GM13976 (cell line): Measurements from ENCODE around the gene AKAP8L.

Source experiments
- DNase-seq: peaks from one replicate; pipeline ENCODE4 v3.0.0; 2012; ENCODE audit warnings: low spot score
- in situ Hi-C: fragments of 300-500 bp; cut with MboI; formaldehyde crosslinking; loops from one replicate; pipeline ENCODE4 v1.12.0; 2022; ENCODE audit warnings: low sequenced_read_pairs, mixed read lengths, inconsistent platforms; ENCODE audit not compliant: unreplicated experiment
- TF ChIP-seq, protein P1 (sequence below): IDR thresholded peaks from 2 replicates; pipeline ENCODE4 v1.5.1; 2012; ENCODE audit warnings: borderline replicate concordance, mild to moderate bottlenecking; ENCODE audit not compliant: insufficient read depth; ENCODE audit errors: extremely low read depth, missing control alignments, control extremely low read depth

AKAP8L gene, protein sequence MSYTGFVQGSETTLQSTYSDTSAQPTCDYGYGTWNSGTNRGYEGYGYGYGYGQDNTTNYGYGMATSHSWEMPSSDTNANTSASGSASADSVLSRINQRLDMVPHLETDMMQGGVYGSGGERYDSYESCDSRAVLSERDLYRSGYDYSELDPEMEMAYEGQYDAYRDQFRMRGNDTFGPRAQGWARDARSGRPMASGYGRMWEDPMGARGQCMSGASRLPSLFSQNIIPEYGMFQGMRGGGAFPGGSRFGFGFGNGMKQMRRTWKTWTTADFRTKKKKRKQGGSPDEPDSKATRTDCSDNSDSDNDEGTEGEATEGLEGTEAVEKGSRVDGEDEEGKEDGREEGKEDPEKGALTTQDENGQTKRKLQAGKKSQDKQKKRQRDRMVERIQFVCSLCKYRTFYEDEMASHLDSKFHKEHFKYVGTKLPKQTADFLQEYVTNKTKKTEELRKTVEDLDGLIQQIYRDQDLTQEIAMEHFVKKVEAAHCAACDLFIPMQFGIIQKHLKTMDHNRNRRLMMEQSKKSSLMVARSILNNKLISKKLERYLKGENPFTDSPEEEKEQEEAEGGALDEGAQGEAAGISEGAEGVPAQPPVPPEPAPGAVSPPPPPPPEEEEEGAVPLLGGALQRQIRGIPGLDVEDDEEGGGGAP

DNA sequence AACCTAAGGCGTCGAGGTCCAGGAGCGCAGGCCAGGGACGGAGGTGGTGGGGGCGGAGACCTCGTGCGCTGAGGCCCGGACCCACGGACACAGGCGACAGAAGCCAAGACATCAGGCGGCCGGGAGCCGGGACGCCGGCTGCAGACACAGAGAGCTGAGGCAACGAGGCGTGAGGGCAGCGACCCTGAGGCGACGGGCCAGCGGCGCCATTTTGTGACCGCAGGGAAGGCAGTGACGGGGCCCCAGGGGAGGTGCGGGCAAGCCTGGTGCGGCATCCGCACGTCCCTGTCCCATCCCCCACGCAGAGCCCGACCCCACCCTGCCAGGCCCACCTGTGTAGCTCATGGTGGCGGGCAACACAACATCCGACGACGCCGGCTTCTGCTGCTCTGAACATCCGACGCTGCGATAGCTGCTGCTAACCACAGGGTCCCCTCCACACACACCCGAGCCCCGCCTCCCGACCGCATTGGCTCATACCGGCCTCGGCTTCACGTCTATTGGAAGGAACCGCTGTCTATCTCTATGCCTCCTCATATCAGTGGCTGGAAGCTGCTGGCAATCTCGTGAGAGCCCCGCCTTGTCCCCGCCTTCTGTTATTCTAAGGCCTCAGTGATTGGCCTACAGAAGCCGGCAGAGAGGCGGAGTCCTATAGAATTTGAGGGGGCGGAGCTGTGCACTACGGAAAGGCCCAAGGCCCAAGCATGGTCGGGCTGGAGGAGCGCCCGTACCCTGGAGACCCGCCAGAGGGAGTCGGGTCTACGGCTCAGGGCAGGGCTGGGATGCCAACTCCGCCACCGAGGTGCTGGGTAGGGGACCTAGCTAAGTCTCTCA is at the start of gene AKAP8L:
Gene AKAP8L, minus strand, starts transcription at position 410 of the 834 bp plus-strand sequence. Its CDS starts 65 bp downstream, at position 345.
- peak; percentile 100 for DNase-seq
- TF ChIP-seq, protein P1, sequence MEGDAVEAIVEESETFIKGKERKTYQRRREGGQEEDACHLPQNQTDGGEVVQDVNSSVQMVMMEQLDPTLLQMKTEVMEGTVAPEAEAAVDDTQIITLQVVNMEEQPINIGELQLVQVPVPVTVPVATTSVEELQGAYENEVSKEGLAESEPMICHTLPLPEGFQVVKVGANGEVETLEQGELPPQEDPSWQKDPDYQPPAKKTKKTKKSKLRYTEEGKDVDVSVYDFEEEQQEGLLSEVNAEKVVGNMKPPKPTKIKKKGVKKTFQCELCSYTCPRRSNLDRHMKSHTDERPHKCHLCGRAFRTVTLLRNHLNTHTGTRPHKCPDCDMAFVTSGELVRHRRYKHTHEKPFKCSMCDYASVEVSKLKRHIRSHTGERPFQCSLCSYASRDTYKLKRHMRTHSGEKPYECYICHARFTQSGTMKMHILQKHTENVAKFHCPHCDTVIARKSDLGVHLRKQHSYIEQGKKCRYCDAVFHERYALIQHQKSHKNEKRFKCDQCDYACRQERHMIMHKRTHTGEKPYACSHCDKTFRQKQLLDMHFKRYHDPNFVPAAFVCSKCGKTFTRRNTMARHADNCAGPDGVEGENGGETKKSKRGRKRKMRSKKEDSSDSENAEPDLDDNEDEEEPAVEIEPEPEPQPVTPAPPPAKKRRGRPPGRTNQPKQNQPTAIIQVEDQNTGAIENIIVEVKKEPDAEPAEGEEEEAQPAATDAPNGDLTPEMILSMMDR, result peak; percentile 77
- in situ Hi-C loops, result no loop called here

DNA sequence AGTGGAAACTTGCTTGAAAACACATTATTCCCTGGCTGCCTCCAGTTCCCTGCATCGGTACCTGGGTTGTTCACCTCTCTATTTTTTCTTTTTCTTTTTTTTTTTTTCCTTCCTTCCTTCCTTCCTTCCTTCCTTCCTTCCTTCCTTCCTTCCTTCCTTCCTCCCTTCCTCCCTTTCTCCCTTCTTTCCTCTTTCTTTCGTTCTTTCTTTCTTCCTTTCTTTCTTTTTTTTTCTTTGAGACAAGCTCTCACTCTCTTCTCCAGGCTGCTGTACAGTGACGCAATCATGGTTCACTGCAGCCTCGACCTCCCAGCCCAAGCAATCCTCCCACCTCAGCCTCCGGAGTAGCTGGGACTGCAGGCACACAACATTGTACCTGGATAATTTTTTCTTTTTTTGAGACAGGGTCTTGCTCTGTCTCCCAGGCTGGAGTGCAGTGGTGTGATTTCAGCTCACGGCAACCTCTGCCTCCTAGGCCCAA is 49.0 kb upstream of the AKAP8L start:
- no peak for DNase-seq
- TF ChIP-seq, protein P1, result no peak
- in situ Hi-C loops, result no loop called here

DNA sequence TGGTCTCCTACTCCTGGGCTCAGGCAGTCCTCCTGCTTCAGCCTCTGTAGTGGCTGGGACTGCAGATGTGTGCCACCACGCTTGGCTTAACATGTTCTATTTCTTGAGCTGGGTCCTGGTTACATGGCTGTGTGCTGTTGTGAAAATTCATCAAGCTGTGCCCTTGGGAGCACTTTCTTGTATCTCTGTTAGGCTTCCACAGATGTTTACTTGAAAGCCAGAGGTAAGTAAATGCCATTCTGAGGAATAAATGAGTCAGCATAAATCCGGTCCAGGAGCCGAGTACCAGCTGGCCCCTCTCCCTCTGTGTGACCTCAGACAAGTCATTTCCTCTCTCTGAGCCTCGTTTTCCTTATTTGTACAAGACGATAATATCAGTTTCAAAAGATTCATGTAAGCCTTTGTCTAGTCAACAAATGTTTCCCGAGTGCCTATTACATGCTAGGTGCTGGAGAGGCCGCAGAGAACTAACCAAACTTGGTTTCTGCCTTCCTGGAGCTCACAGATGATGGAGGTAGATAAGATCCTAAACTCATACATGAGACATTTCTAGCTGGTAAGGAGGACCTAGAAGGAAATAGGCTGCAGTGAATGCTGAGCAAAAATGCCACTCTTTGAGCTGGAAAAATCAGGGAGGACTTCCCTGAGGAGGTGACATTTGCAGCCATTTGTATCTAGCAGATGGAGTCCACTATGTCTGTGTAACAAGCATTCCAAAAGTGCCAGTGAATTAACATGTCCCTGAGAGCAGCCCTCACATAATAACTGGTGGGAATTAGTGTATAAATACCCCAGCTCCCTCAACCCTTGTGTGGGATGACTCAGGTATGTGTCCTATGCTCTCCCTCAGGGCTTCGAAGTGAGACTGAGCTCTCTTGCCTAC is 48.3 kb upstream of the AKAP8L start:
- in situ Hi-C loops, result no loop called here
- peak; percentile 59 for DNase-seq
- TF ChIP-seq, protein P1, result no peak

DNA sequence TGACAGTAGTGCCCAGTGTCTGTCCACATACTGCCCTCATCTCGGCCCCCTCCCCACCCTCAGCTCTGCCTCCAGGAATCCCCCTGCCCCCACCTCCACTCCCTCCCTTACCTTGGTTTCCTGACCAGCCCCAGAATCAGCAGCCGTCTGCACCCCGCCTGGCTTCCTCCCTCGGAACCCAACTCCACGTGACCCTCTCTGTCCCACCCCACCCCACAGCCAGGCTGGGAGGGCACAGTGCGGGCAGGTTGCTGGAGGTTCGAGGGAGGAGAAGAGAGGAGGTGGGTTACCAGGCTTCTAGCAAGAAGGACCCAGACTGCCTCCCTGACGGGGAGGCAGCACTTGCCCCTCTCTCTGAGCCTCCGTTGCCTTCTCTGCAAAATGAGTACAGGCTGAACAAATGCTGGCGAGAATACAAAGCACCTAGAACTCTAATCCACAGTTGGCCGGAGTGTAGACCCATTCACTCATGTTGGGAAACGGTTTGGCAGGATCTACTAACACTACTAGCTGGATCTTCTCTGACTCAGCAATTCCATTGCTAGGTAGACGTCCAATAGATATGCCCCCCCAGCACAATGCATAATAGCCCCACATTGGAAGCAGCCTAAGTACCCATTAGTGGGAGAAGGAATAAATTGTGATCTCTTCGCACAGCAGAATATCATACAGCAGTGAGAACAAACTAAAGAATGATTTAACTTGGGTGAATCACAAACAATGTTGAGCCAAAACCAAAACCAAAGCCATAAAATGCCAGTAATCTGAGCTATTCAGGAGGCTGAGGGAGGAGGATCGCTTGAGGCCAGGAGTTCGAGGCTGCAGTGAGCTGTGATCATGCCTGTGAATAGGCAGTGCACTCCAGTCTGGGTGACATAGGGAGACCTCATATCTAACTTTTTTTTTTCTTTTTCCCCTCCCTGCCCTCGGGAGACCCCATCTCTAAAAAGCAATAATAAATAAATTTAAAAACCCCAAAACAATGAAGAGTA is 45.9 kb upstream of the AKAP8L start, which contains the start of gene RASAL3:
Gene RASAL3, minus strand, starts transcription at position 151 of the 992 bp plus-strand sequence. CDS start 186 bp downstream, outside the sequence.
- DNase-seq, result peak; percentile 75
- TF ChIP-seq, protein P1, result no peak
- in situ Hi-C loops, result no loop called here

DNA sequence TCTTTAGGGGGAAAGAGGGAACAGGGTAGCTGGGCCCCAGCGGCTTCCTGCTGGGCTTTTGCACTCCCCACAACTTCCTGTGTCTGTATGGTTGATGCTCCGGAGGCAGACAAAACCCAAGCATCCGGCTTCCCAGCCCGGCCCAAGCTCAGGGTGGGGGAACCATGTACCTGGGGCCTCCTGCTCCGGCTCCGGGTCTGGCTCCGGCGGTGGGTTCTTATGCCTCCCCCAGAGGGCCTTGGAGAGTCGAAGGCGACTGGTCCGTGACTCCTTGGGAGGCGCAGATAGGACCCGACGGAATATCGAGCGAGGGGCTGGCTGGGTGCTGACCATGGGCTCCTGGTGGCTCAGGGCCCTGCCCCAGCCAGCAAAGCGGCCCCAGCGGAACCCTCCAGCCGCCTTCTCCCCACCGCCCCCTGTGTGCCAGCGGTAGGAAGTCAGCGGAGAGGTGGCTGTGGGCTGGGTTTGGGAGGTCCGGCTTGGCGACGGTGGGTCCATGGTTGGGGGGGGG is 45.1 kb upstream of the AKAP8L start:
- DNase-seq, result peak; percentile 80
- TF ChIP-seq, protein P1, result peak; percentile 3
- in situ Hi-C loops, result no loop called here
